Spleen (tissue), 11 donors: Measurements from ENCODE around the gene ST6GALNAC3. TPM values are rescaled to one million over a fixed set of nuclear protein-coding genes. Genes with fewer than 3 reads are reported as not detected.

Source experiments
- DNase-seq: peaks from one replicate; pipeline ENCODE4 v3.0.0-alpha.2; 2020
- H3K27ac ChIP-seq, 8 donors: fragments of 200-600 bp; sonication (generic) in 7 of 8; 1 replicate in 4 of 8; 2 replicates in 4 of 8; pipeline versions ENCODE4 v1.5.0 to v1.8.0; 2016 to 2021; ENCODE audit warnings: inconsistent platforms in 4 of 8, mild to moderate bottlenecking in 4 of 8, moderate library complexity in 1 of 8
- H3K27me3 ChIP-seq, 7 donors: fragments of 200-600 bp; sonication (generic) in 6 of 7; replicated peaks in 1 of 7; 1 replicate in 4 of 7; 2 replicates in 3 of 7; pipeline versions ENCODE4 v1.5.0 to v1.8.0; 2016 to 2021; ENCODE audit warnings: inconsistent platforms in 3 of 7, mild to moderate bottlenecking in 1 of 7
- H3K36me3 ChIP-seq, 6 donors: fragments of 200-600 bp; sonication (generic) in 5 of 6; 1 replicate in 4 of 6; 2 replicates in 2 of 6; pipeline versions ENCODE4 v1.5.0 to v1.8.0; 2016 to 2021; ENCODE audit warnings: inconsistent platforms in 2 of 6
- H3K4me1 ChIP-seq, 6 donors: fragments of 200-600 bp; sonication (generic) in 5 of 6; 1 replicate in 3 of 6; 2 replicates in 3 of 6; pipeline versions ENCODE4 v1.5.0 to v1.8.0; 2016 to 2021; ENCODE audit warnings: inconsistent platforms in 3 of 6
- H3K4me3 ChIP-seq, 8 donors: fragments of 200-600 bp; sonication (generic) in 7 of 8; 1 replicate in 4 of 8; 2 replicates in 4 of 8; pipeline versions ENCODE4 v1.5.0 to v1.8.0; 2016 to 2021; ENCODE audit warnings: inconsistent platforms in 4 of 8, mild to moderate bottlenecking in 4 of 8, moderate library complexity in 2 of 8
- H3K9me3 ChIP-seq, 8 donors: fragments of 200-600 bp; sonication (generic) in 7 of 8; 1 replicate in 4 of 8; 2 replicates in 4 of 8; pipeline versions ENCODE4 v1.5.0 to v1.8.0; 2016 to 2021; ENCODE audit warnings: inconsistent platforms in 4 of 8
- CTCF ChIP-seq, 11 experiments: fragments of 200-600 bp in 7 of 11; fragments of 450-650 bp in 4 of 11; sonication (generic) in 4 of 11; IDR thresholded peaks in 8 of 11; conservative IDR thresholded peaks in 3 of 11; 1 replicate in 7 of 11; 2 replicates in 4 of 11; pipeline versions ENCODE4 v1.4.0 to v1.8.0; 2016 to 2021; ENCODE audit warnings: antibody characterized with exemption in 11 of 11, inconsistent platforms in 4 of 11, mild to moderate bottlenecking in 1 of 11
- POLR2A ChIP-seq, 3 donors: fragments of 450-650 bp; IDR thresholded peaks; one replicate each; pipeline ENCODE4 v1.5.1; 2017; ENCODE audit warnings: antibody characterized with exemption in 3 of 3, mild to moderate bottlenecking in 1 of 3
- POLR2AphosphoS5 ChIP-seq, 3 donors: sonication (generic); formaldehyde crosslinking; IDR thresholded peaks; one replicate each; pipeline ENCODE4 v1.5.1; 2017; ENCODE audit warnings: antibody characterized with exemption in 3 of 3
- WGBS, 5 donors: extraction: QIAGEN DNeasy Blood & Tissue Kit in 3 of 5; methylation state at CpG; one replicate each; pipeline versions ENCODE4 v1.1.5 to v1.1.7; 2013 to 2018; 5-methylcytosine and 5-hydroxymethylcytosine counted together
- intact Hi-C: fragments of 100-400 bp; cut with DNase I; formaldehyde crosslinking; loops from one replicate; pipeline ENCODE4 v1.15.0; 2023; ENCODE audit warnings: low total_unique reads
- polyA plus RNA-seq, 3 donors: library from polyadenylated mRNA; stranded (reverse); fragments of 200-250 nt; gene quantifications; one replicate each; pipeline ENCODE4 v1.2.1, GENCODE V29; 2013
- total RNA-seq, 7 donors: library from RNA; depleted of rRNA in 3 of 7; stranded (reverse); fragments of >200 nt in 3 of 7; fragmentation: NEBNext Ultra II Directional in 4 of 7; extraction: Animal tissue kit (Norgen Biotek cat#: 25700) in 4 of 7; gene quantifications; one replicate each; pipeline versions ENCODE4 v1.1.0 to v1.2.1, GENCODE V29; 2016 to 2021
- donor health status: healthy with polysubstance abuse.
- donor health status: DM: no; HTN: no; CAD: no; lungs with moderate emphysema.
- donor health status: DM: no; HTN: no; CAD: no.
- donor health status: Bipolar disorder and iron deficiency.
- donor health status: healthy.
- donor health status: DM: no; HTN: no; CAD: no.
- donor health status: DM: yes; HTN: yes; CAD: no.

The ST6GALNAC3 gene
- total and polyA plus RNA-seq, 10 donors: 0.93 to 24.7 (median 10.1) TPM

- no peak overlapping the region for H3K4me3 ChIP-seq
- H3K27me3 ChIP-seq: no peaks in the 10 kb centered on the region
- no peaks in the 10 kb centered on the region for H3K9me3 ChIP-seq
- no peak overlapping the region for H3K27ac ChIP-seq
- H3K36me3 ChIP-seq: no peaks in the 10 kb centered on the region
- intact Hi-C loops: no loop called here
- 87 to 95% (median 94%) methylated on average over 2 of the region's 2 CpGs for WGBS, 5 donors
- no peak for DNase-seq
- no peaks in the 10 kb centered on the region for H3K4me1 ChIP-seq
- TF ChIP-seq CTCF (IDR thresholded peaks at IDR 0.05 in 8 of 11, conservative IDR thresholded peaks at IDR 0.05 in 3 of 11): no peak
- TF ChIP-seq POLR2AphosphoS5 (IDR thresholded peaks at IDR 0.05): no peak
These were observed 353.5 kb downstream of the ST6GALNAC3 start for GRCh38 chr1:76428028-76428427.

- TF ChIP-seq POLR2AphosphoS5 (IDR thresholded peaks at IDR 0.05): no peak
- TF ChIP-seq POLR2A (IDR thresholded peaks at IDR 0.05): no peak
- TF ChIP-seq CTCF (IDR thresholded peaks at IDR 0.05 in 8 of 11, conservative IDR thresholded peaks at IDR 0.05 in 3 of 11): no peak
- no peaks in the 10 kb centered on the region for H3K9me3 ChIP-seq
- whole genome bisulfite sequencing, 5 donors: 60 to 76% (median 71%) methylated on average over 3 of the region's 3 CpGs
- H3K27ac ChIP-seq: no peak overlapping the region
- no peak overlapping the region for H3K4me3 ChIP-seq
- intact Hi-C loops: no loop called here
- DNase-seq: no peak
- H3K36me3 ChIP-seq: no peaks in the 10 kb centered on the region
- H3K4me1 ChIP-seq: no peaks in the 10 kb centered on the region
- H3K27me3 ChIP-seq: no peaks in the 10 kb centered on the region
These were observed 356.0 kb downstream of the ST6GALNAC3 start for GRCh38 chr1:76430531-76430930.

GRCh38 chr1:76433526-76433925 lies 359.0 kb downstream of the ST6GALNAC3 start:
- Histone ChIP-seq H3K9me3 (no peaks in the 10 kb centered on the region), H3K36me3 (no peaks in the 10 kb centered on the region), H3K27ac (no peak overlapping the region), H3K4me1 (no peaks in the 10 kb centered on the region), H3K27me3 (no peaks in the 10 kb centered on the region), H3K4me3 (no peak overlapping the region)
- no peak for DNase-seq
- intact Hi-C loops: no loop called here
- no peak for TF ChIP-seq CTCF (IDR thresholded peaks at IDR 0.05 in 8 of 11, conservative IDR thresholded peaks at IDR 0.05 in 3 of 11)
- no peak for TF ChIP-seq POLR2A (IDR thresholded peaks at IDR 0.05)
- TF ChIP-seq POLR2AphosphoS5 (IDR thresholded peaks at IDR 0.05): no peak

- Histone ChIP-seq H3K4me1 (no peaks in the 10 kb centered on the region), H3K4me3 (no peak overlapping the region), H3K36me3 (no peaks in the 10 kb centered on the region), H3K27me3 (no peaks in the 10 kb centered on the region), H3K27ac (no peak overlapping the region), H3K9me3 (peaks cover 0 to 20% (median 5%) of the 10 kb centered on the region in 8 donors)
- 64 to 88% (median 85%) methylated on average over 3 of the region's 3 CpGs for WGBS, 5 donors
- intact Hi-C loops: no loop called here
- TF ChIP-seq POLR2AphosphoS5 (IDR thresholded peaks at IDR 0.05) (no peak), POLR2A (IDR thresholded peaks at IDR 0.05) (no peak), CTCF (IDR thresholded peaks at IDR 0.05 in 8 of 11, conservative IDR thresholded peaks at IDR 0.05 in 3 of 11) (no peak)
- DNase-seq: no peak
These were observed 368.7 kb downstream of the ST6GALNAC3 start for GRCh38 chr1:76443217-76443616.
